ENCODE data around the gene N4BP2L1.

N4BP2L1 gene

DNA sequence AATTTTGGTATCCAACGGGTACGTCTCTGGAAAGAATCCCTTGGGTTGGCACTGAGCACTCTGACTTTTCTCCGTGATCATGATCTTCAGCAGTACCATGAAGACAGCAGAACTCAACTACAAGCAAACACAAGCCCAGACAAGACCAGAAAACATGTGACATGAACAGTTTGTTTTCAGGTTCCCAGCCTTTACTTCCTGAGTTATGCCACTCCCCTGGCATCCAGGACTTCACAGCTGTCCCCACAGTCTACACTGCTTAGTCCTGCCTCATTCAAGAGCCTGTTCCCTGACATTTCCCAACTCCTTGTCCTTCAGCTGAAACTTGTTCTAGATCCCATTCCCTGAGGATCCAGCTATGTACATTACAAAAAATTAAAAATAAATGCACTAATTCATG, 4.9 kb upstream of the N4BP2L1 start:
- no peak for DNase-seq (ENCODE audit: low read depth in 2 of 2)

- no peak for DNase-seq (ENCODE audit: low read depth in 2 of 2)
These were observed 3.4 kb upstream of the N4BP2L1 start for GRCh38 chr13:32431361-32431760.

- DNase-seq (ENCODE audit: low read depth in 2 of 2): no peak
These were observed 2.3 kb upstream of the N4BP2L1 start for GRCh38 chr13:32430018-32430747.

DNA sequence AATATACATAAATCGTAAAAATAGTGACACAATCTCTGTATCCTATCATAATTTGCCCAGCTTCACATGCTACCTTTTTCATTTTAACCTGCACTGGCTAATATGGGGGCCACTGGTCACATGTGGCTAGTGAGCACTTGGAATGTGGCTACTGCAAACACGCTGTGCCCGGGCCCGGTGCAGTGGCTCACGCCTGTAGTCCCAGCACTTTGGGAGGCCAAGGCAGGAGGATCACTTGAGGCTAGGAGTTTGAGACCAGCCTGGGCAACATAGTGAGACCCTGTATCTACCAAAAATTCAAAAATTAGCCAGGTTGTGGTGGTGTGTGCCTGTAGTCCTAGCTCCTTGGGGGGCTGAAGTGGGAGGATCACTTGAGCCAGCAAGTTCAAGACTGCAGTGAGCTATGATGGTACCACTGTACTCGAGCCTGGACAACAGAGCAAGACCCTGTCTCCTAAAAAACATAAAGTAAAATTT, 1.5 kb upstream of the N4BP2L1 start:
- no peak for DNase-seq (ENCODE audit: low read depth in 2 of 2)

- DNase-seq (ENCODE audit: low read depth in 2 of 2): no peak
These were observed 877 bp upstream of the N4BP2L1 start for GRCh38 chr13:32428581-32429432.

GRCh38 chr13:32426990-32427851, 709 bp downstream of the N4BP2L1 start:
- DNase-seq (ENCODE audit: low read depth in 2 of 2): peak; percentile 26 to 54

- peak; percentile 9 to 22 for DNase-seq (ENCODE audit: low read depth in 2 of 2)
These were observed 1.5 kb downstream of the N4BP2L1 start for GRCh38 chr13:32426191-32426989.

DNA sequence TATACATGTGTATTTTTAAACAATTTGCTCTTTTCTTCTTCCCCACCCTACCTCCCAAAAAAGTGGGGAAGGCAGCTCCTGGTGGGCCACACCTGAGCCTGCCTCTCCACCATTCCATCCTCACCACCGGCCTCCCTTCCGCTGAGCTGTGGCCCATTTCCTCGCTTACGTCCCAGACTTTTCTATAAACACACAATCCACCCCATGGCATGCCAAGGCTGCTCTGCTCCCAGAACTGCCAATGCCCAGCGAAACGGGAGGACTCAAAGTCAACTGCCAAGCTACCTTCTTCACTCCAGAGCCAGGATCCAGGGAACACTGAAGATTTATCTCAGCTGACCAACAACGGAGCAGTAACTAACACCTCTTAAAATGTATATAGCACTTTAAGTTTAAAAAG, 2.8 kb downstream of the N4BP2L1 start:
- no peak for DNase-seq (ENCODE audit: low read depth in 2 of 2)

- no peak for DNase-seq (ENCODE audit: low read depth in 2 of 2)
These were observed 4.3 kb downstream of the N4BP2L1 start for GRCh38 chr13:32423592-32423991.

GRCh38 chr13:32419862-32420261, 8.1 kb downstream of the N4BP2L1 start:
- no peak for DNase-seq (ENCODE audit: low read depth in 2 of 2)

DNA sequence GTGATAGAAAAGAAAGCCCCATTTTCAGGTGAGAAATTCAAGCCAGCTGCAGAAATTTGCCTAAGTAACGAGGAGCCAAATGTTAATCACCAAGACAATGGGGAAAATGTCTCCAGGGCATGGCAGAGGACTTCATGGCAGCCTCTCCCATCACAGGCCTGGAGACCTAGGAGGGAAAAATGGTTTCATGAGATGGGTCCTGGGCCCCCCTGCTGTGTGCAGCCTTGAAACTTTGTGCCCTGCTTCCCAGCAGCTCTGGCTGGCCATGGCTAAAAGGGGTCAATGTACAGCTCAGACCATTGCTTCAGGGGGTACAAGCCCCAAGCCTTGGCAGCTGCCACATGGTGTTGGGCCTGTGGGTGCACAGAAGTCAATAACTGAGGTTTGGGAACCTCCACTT, 9.9 kb downstream of the N4BP2L1 start:
- DNase-seq (ENCODE audit: low read depth in 2 of 2): no peak

DNA sequence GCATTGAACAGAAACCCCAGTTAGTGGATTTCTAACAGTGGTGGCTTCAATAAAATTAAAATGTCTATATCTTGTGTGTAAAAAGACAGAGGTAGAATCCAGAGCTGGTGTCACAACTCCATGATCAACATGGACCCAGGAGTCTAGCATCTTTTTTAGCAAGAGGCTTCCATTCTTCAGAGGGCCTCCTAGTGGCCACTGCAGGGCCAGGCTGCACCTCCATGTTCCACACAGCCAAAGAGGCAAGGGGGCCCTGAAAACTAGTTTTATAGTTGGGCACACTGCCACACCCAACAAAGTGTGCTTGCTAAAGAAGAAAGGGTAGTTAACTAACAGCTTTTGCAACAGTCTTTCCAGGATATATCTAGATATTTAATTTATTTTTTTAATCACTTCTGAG, 12.9 kb downstream of the N4BP2L1 start:
- DNase-seq (ENCODE audit: low read depth in 2 of 2): no peak

DNA sequence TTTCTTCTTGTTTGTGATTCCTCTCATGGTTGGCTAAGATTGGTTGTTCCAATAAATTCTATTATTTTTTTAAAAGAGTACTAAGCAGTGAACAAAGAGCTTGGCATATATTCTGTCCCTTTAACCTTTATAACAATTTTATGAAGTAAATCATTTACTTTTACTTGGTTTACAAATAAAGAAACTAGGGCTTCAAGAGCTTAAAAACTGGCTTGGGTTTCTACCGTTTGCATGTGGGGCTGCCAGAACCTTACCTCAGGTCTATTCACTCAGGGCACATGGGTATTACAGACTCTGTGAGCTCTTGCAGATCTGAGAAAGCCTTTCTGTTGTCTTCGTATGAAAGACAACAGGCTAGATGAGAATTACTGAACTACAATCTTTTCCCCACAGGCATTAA, 13.3 kb downstream of the N4BP2L1 start:
- DNase-seq (ENCODE audit: low read depth in 2 of 2): no peak

GRCh38 chr13:32413284-32413683, 14.6 kb downstream of the N4BP2L1 start:
- no peak for DNase-seq (ENCODE audit: low read depth in 2 of 2)

DNA sequence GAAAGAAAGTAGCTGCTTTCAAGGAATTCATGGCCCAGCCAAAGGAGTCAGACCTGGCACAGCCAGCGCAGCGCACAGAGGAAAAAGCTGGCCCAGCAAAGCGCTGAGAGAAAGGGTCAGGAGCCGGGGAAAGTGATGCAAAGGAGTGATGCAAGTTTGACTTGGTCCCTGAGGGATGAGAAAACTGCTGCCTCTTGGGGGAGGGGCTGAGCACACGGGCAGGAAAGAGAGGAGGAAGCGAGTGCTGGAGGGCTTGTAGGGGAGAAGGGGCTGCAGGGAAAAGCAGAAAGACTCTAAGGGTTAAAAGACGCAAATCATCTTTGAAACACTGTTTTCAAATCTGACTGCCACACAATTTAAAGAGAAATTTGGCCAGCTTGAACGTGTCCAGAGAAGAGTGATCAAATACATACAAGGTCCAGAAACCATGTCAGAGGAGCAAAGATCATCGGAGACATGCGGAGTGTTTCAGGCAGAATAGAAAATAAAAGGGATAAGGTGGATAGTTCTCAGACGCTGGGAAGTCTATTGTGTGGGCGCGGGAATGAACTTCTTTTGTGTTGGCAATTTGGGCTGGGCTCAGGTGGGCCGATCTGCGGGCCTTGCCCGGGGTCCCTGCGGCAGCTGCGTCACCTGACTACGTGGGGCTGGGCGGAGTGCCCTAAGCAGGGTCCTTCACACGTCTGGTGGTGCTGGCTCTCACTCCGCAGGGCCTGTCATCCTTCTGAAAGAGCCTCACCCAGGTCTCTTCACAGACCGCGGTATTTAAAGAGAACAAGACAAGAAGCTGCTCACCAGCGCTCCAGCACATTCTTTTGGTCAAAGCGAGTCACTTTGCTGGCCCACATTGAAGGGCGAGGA, 18.1 kb downstream of the N4BP2L1 start:
- no peak for DNase-seq (ENCODE audit: low read depth in 2 of 2)

- no peak for DNase-seq (ENCODE audit: low read depth in 2 of 2)
These were observed 19.0 kb downstream of the N4BP2L1 start for GRCh38 chr13:32409001-32409313.

GRCh38 chr13:32408296-32409000, 19.5 kb downstream of the N4BP2L1 start:
- DNase-seq (ENCODE audit: low read depth in 2 of 2): no peak

GRCh38 chr13:32407854-32408253, 20.1 kb downstream of the N4BP2L1 start:
- no peak for DNase-seq (ENCODE audit: low read depth in 2 of 2)

DNA sequence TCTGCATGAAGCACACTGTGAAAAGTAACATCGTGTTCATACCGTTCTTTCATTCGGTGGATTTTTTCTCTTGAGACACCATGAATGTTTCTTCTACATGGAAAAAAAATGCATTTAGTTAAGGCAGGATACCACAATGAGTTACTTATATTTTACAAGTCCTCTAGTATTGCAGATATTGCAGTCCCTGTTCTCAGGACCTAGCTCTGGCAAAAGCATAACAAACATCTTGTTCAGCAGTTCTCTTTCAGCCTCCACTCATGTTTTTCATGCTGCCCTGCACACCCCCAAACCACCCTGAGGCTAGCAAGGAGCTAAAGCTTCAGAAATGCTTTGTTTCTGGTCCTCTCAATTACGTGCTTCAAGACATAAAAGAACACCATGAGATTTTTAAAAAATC, 24.8 kb downstream of the N4BP2L1 start:
- no peak for DNase-seq (ENCODE audit: low read depth in 2 of 2)

DNA sequence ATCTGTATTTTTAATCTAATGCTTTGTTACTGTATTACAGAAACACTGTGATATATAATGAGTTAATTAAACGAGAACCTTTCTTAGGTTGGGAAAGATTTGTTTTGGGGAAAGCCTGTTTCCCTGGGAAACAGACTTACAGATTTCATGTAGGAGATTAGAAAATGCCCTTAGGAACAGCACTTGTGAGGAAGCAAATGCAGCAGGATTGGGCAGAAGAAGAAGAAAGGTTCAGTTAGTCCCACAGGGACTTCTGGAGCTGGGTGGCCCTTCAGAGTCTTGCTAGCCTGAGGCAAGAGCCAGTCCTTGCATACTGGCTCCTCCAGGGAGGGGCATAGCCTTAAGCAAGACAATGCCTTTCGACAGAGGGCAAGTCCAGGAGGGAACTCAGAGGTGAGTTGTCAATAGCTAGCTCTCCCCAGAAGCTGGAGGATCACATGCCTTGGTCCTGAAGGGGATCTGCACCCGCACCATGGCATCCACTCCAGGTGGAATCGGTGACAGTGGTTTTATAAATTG, 36.8 kb downstream of the N4BP2L1 start:
- no peak for DNase-seq (ENCODE audit: low read depth in 2 of 2)

Measured in stimulated activated CD4-positive, alpha-beta T cell treated with anti-CD3 and anti-CD28 coated beads, Interleukin-1b, Interleukin-23, amount 100 ng/mL, for 4 hours (primary cell).